Measurements from ENCODE around the gene ZSCAN5A. TPM values are rescaled to one million over a fixed set of nuclear protein-coding genes. Genes with fewer than 3 reads are reported as not detected.

Gene ZSCAN5A
- total RNA-seq, result 4.3 and 5.7 TPM in 2 replicates

GRCh38 chr19:56314381-56315076 is at the start of gene ZSCAN5A:
ZSCAN5A (minus strand) TSS chr19:56314839; CDS start chr19:56225046, 89,793 bp downstream.

GRCh38 chr19:56272161-56272798 is 42.4 kb downstream of the ZSCAN5A start, which contains the start of gene EDDM13:
EDDM13 (plus strand) TSS chr19:56272748; CDS start chr19:56272835, 87 bp downstream.

GRCh38 chr19:56201973-56202372 is 112.7 kb downstream of the ZSCAN5A start, which contains the start of gene ZSCAN5C:
ZSCAN5C (plus strand) TSS chr19:56202273; CDS start chr19:56205914, 3,641 bp downstream.

GRCh38 chr19:56197646-56198045 is 117.0 kb downstream of the ZSCAN5A start, which contains the start of gene ZSCAN5B:
ZSCAN5B (minus strand) TSS chr19:56197783; CDS start chr19:56193052, 4,731 bp downstream.

GRCh38 chr19:56175861-56176307 is 138.8 kb downstream of the ZSCAN5A start, which contains the start of gene GALP:
GALP (plus strand) TSS chr19:56176008; CDS start chr19:56177109, 1,101 bp downstream.

Other genes with a start within 250 kb of the ZSCAN5A start
- 15.2 and 15.4 TPM in 2 replicates for gene ZNF787, start 193.5 kb downstream of the ZSCAN5A start, total RNA-seq
- gene ZNF444, start 173.6 kb downstream of the ZSCAN5A start, total RNA-seq, result 17.1 and 18.2 TPM in 2 replicates
- not detected in 2 replicates for gene GALP, start 138.8 kb downstream of the ZSCAN5A start, total RNA-seq
- not detected in 2 replicates for gene ZSCAN5B, start 117.1 kb downstream of the ZSCAN5A start, total RNA-seq
- gene ZSCAN5C, start 112.6 kb downstream of the ZSCAN5A start, total RNA-seq, result not detected in 2 replicates
- gene EDDM13, start 42.1 kb downstream of the ZSCAN5A start, total RNA-seq, result 1.9 and 2.5 TPM in 2 replicates
- 1.3 and 1.9 TPM in 2 replicates for gene ZNF582, start 78.7 kb upstream of the ZSCAN5A start, total RNA-seq
- 2.6 and 3.2 TPM in 2 replicates for gene ZNF583, start 89.5 kb upstream of the ZSCAN5A start, total RNA-seq
- 0.67 and 0.94 TPM in 2 replicates for gene ZNF667, start 162.5 kb upstream of the ZSCAN5A start, total RNA-seq
- 1.1 and 1.4 TPM in 2 replicates for gene ZNF471, start 193.0 kb upstream of the ZSCAN5A start, total RNA-seq
- gene ZFP28, start 224.1 kb upstream of the ZSCAN5A start, total RNA-seq, result 4.2 and 6.7 TPM in 2 replicates